Panc1 (cell line): ENCODE results near the gene ENAH. TPM values are rescaled to one million over a fixed set of nuclear protein-coding genes. Genes with fewer than 3 reads are reported as not detected.
"Not testable (repeated sequence)": the region's sequence is repeated elsewhere in the genome, so short reads cannot be mapped to it uniquely, and the experiment has no call there.

Experiments used
- ATAC-seq: fragments of 200-7000 bp; cut with Tn5 transposase; 2 replicates; pipeline ENCODE4 v1.9.1; 2020; ENCODE audit warnings: mild to moderate bottlenecking, moderate library complexity
- BruUV-seq: library from RNA; stranded (reverse); fragments of 400-500 nt; replicated peaks from 2 replicates; lab custom pipeline; 2021; lab: Mats Ljungman, UMichigan
- CTCF ChIA-PET: fragments of 300-600 bp; sonication (Branson Sonifier 250); formaldehyde crosslinking; loops from one replicate; lab custom pipeline; 2022; ENCODE audit warnings: antibody characterized with exemption; lab: Charles Lee
- POLR2A ChIA-PET: fragments of 300-600 bp; sonication (Branson Sonifier 250); formaldehyde crosslinking; loops from one replicate; lab custom pipeline; 2022; ENCODE audit warnings: antibody characterized with exemption; lab: Charles Lee
- DNase-seq: peaks from one replicate; pipeline ENCODE4 v3.0.0-alpha.2; 2010; ENCODE audit warnings: low read depth, low spot score
- H3K27ac ChIP-seq: 2 replicates; pipeline ENCODE4 v1.5.1; 2011; ENCODE audit warnings: mild to moderate bottlenecking, low read length, inconsistent platforms
- H3K27me3 ChIP-seq: fragments of 200-500 bp; sonication (Bioruptor generic); 2 replicates; pipeline ENCODE4 v1.6.0; 2014; ENCODE audit warnings: low read length, inconsistent platforms; ENCODE audit not compliant: control insufficient read depth, insufficient read depth
- H3K36me3 ChIP-seq: fragments of 200-500 bp; sonication (Bioruptor generic); 2 replicates; pipeline ENCODE4 v1.5.1; 2014; ENCODE audit warnings: inconsistent platforms, mild to moderate bottlenecking, low read length, moderate library complexity; ENCODE audit not compliant: control insufficient read depth, insufficient read depth
- H3K4me1 ChIP-seq: 2 replicates; pipeline ENCODE4 v1.5.1; 2011; ENCODE audit warnings: inconsistent platforms, mild to moderate bottlenecking, low read length, moderate library complexity; ENCODE audit not compliant: control insufficient read depth, insufficient read depth
- H3K4me3 ChIP-seq, 2 experiments: 2 replicates each; pipeline ENCODE4 v1.5.1; 2011 to 2012; ENCODE audit warnings: low read depth in 2 of 2, low read length in 2 of 2, mild to moderate bottlenecking in 2 of 2, inconsistent platforms in 1 of 2, moderate library complexity in 1 of 2
- H3K9me3 ChIP-seq: fragments of 200-500 bp; sonication (Bioruptor generic); 2 replicates; pipeline ENCODE4 v1.5.1; 2014; ENCODE audit warnings: low read depth, mild to moderate bottlenecking, inconsistent platforms, low read length, moderate library complexity; ENCODE audit not compliant: control insufficient read depth, insufficient read depth
- CTCF ChIP-seq: fragments of 450-650 bp; IDR thresholded peaks from 2 replicates; pipeline ENCODE4 v1.5.1; 2017; ENCODE audit warnings: mild to moderate bottlenecking
- POLR2AphosphoS5 ChIP-seq: IDR thresholded peaks from 2 replicates; pipeline ENCODE4 v1.6.1; 2012; ENCODE audit warnings: mild to moderate bottlenecking, low read depth, low read length, moderate library complexity
- REST ChIP-seq, 2 experiments: IDR thresholded peaks; 2 replicates each; pipeline ENCODE4 v1.6.1; 2011 to 2012; ENCODE audit warnings: low read depth in 2 of 2, control low read depth in 1 of 2, low read length in 1 of 2, mild to moderate bottlenecking in 1 of 2, moderate library complexity in 1 of 2; ENCODE audit not compliant: insufficient read depth in 1 of 2
- SIN3A ChIP-seq: IDR thresholded peaks from 2 replicates; pipeline ENCODE4 v1.6.1; 2012; ENCODE audit warnings: low read depth, mild to moderate bottlenecking, low read length, moderate library complexity, borderline replicate concordance; ENCODE audit not compliant: insufficient read depth
- TCF7L2 ChIP-seq: IDR thresholded peaks from 2 replicates; pipeline ENCODE4 v1.6.1; 2011; ENCODE audit warnings: mild to moderate bottlenecking, low read depth, low read length, inconsistent platforms
- in situ Hi-C: cut with HindIII; loops from 2 replicates; pipeline ENCODE4 v1.10.0; 2016; ENCODE audit warnings: low sequenced_read_pairs, low pct_unique_long_range_greater_than_20kb
- intact Hi-C: fragments of 100-400 bp; cut with micrococcal nuclease; formaldehyde crosslinking; loops from one replicate; pipeline ENCODE4 v1.10.0; 2022; ENCODE audit not compliant: unreplicated experiment
- total RNA-seq: library from RNA; stranded (reverse); gene quantifications from one replicate; pipeline ENCODE4 v1.2.1, GENCODE V29; 2021; ENCODE audit not compliant: unreplicated experiment

ENAH gene
- total RNA-seq, 1 experiment from 2014 or later, result 133 TPM

GRCh38 chr1:225638853-225639252, 14.1 kb downstream of the ENAH start:
- TF ChIP-seq POLR2AphosphoS5, result no peak
- no peak for TF ChIP-seq REST (IDR thresholded peaks at IDR 0.05; ENCODE audit: insufficient read depth in 1 of 2, low read depth in 2 of 2, low read length in 1 of 2)
- TF ChIP-seq SIN3A, result no peak
- no peak for TF ChIP-seq CTCF
- TF ChIP-seq TCF7L2, result no peak
- ChIA-PET CTCF (no interaction called here), POLR2A (no interaction called here)
- in situ Hi-C loops, result no loop called here
- BruUV-seq, result no TSS peak
- DNase-seq (no peak), ATAC-seq (no peak)
- Histone ChIP-seq H3K9me3 (no peaks in the 10 kb centered on the region), H3K4me3 (no peak overlapping the region), H3K4me1 (no peaks in the 10 kb centered on the region), H3K27ac (no peak overlapping the region), H3K27me3 (no peaks in the 10 kb centered on the region), H3K36me3 (no peaks in the 10 kb centered on the region)
- intact Hi-C loops, result no loop called here

- Histone ChIP-seq H3K4me1 (no peaks in the 10 kb centered on the region), H3K4me3 (no peak overlapping the region), H3K36me3 (no peaks in the 10 kb centered on the region), H3K27me3 (no peaks in the 10 kb centered on the region), H3K27ac (no peak overlapping the region), H3K9me3 (no peaks in the 10 kb centered on the region)
- CTCF ChIA-PET, result no interaction called here
- TF ChIP-seq CTCF (no peak), REST (IDR thresholded peaks at IDR 0.05; ENCODE audit: insufficient read depth in 1 of 2, low read depth in 2 of 2, low read length in 1 of 2) (no peak), SIN3A (no peak), TCF7L2 (no peak), POLR2AphosphoS5 (no peak)
- DNase-seq (no peak), ATAC-seq (no peak)
- POLR2A ChIA-PET, result no interaction called here
- intact Hi-C loops (no loop called here), in situ Hi-C loops (no loop called here)
- BruUV-seq, result no TSS peak
These were observed 15.2 kb downstream of the ENAH start for GRCh38 chr1:225637651-225638199.

GRCh38 chr1:225636992-225637391, 15.9 kb downstream of the ENAH start:
- ATAC-seq, POLR2A ChIA-PET, intact Hi-C loops, H3K36me3 ChIP-seq, in situ Hi-C loops, H3K4me3 ChIP-seq, H3K9me3 ChIP-seq, H3K27me3 ChIP-seq, DNase-seq, CTCF ChIA-PET, H3K4me1 ChIP-seq, H3K27ac ChIP-seq, BruUV-seq: not testable (repeated sequence)
